HTR-8/SVneo (cell line): ENCODE data around the gene MUC2.
A peak's percentile ranks its signal among the peaks of the same experiment; 100 is the strongest.

Experiments used
- DNase-seq: peaks from one replicate; pipeline ENCODE4 v3.0.0; 2011; ENCODE audit warnings: low spot score, mixed read lengths; ENCODE audit not compliant: insufficient read length
- FAIRE-seq: peaks from 2 replicates; lab custom pipeline; 2011; peaks lifted over from hg19 to GRCh38; lab: Jason Lieb, UNC

MUC2 gene

GRCh38 chr11:1069740-1070139 lies 4.9 kb upstream of the MUC2 start:
- FAIRE-seq (no peak), DNase-seq (no peak)

- DNase-seq (no peak), FAIRE-seq (peak; percentile 9)
Observed at GRCh38 chr11:1070594-1071462, 3.8 kb upstream of the MUC2 start.

- FAIRE-seq, result no peak
Observed at GRCh38 chr11:1071571-1072115, 3.0 kb upstream of the MUC2 start.

GRCh38 chr11:1072116-1072820 lies 2.4 kb upstream of the MUC2 start:
- peak; percentile 91 for FAIRE-seq
- DNase-seq, result peak; percentile 69

More at GRCh38 chr11:1071571-1072115, 3.0 kb upstream of the MUC2 start:
- no peak for DNase-seq

GRCh38 chr11:1072821-1073231 lies 1.8 kb upstream of the MUC2 start:
- DNase-seq (no peak), FAIRE-seq (no peak)

GRCh38 chr11:1073261-1073724 lies 1.4 kb upstream of the MUC2 start:
- peak; percentile 61 for DNase-seq
- FAIRE-seq, result peak; percentile 75

GRCh38 chr11:1073851-1074243 lies 827 bp upstream of the MUC2 start:
- no peak for DNase-seq
- no peak for FAIRE-seq

GRCh38 chr11:1075341-1075911 lies 752 bp downstream of the MUC2 start:
- FAIRE-seq, result no peak
- no peak for DNase-seq

- FAIRE-seq (no peak), DNase-seq (no peak)
Observed at GRCh38 chr11:1076061-1076665, 1.5 kb downstream of the MUC2 start.

GRCh38 chr11:1077033-1077416 lies 2.4 kb downstream of the MUC2 start:
- FAIRE-seq, result no peak
- DNase-seq, result no peak

GRCh38 chr11:1077417-1078119 lies 2.9 kb downstream of the MUC2 start:
- FAIRE-seq (no peak), DNase-seq (no peak)

- DNase-seq (no peak), FAIRE-seq (no peak)
Observed at GRCh38 chr11:1078191-1078601, 3.5 kb downstream of the MUC2 start.

GRCh38 chr11:1081601-1082311 lies 7.1 kb downstream of the MUC2 start:
- DNase-seq (no peak), FAIRE-seq (no peak)

- no peak for FAIRE-seq
- DNase-seq, result no peak
Observed at GRCh38 chr11:1082346-1082727, 7.7 kb downstream of the MUC2 start.

- no peak for DNase-seq
- no peak for FAIRE-seq
Observed at GRCh38 chr11:1082728-1083620, 8.3 kb downstream of the MUC2 start.

- FAIRE-seq (no peak), DNase-seq (no peak)
Observed at GRCh38 chr11:1083621-1084551, 9.2 kb downstream of the MUC2 start.
